ENCODE data around the gene ENO3.
"Not testable (repeated sequence)": the region's sequence is repeated elsewhere in the genome, so short reads cannot be mapped to it uniquely, and the experiment has no call there.

Gene ENO3

GRCh38 chr17:4920351-4921048, 30.4 kb upstream of the ENO3 start:
- H3K27ac ChIP-seq (ENCODE audit: low read depth, low read length) = no peak overlapping the region

DNA sequence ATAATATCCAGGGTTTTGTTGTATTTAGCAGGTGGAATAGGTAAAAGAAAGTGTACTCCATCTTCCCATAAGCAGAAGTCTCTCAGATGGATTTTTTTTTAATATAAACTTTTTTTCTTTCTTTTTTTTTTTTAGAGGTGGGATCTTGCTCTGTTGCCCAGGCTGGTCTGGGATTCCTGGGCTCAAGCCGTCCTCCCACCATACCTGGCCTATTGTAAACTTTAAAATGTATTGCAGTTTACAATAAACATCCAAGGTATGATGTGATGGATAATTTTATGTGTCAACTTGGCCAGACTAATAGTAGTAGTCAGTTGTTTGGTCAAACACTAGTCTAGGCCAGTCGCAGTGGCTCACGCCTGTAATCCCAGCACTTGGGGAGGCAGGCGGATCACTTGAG, 29.6 kb upstream of the ENO3 start:
- Histone ChIP-seq H2AK5ac (ENCODE audit: low read length) (no peak overlapping the region), H3K23ac (ENCODE audit: low read length) (no peak overlapping the region), H3K9ac (ENCODE audit: low read length) (no peak overlapping the region), H3K4me2 (ENCODE audit: low read length) (no peak overlapping the region), H3K79me1 (ENCODE audit: low read length) (no peaks in the 10 kb centered on the region), H2BK5ac (ENCODE audit: low read length) (no peak overlapping the region), H3K4me3 (ENCODE audit: low read length) (no peak overlapping the region), H4K5ac (ENCODE audit: low read length) (no peak overlapping the region), H4K8ac (ENCODE audit: low read depth, low read length) (no peak overlapping the region), H3K18ac (ENCODE audit: low read length) (no peak overlapping the region), H3K4ac (ENCODE audit: low read depth, low read length) (no peak overlapping the region), H3K27me3 (ENCODE audit: insufficient read depth, low read length, poor library complexity) (no peaks in the 10 kb centered on the region), H2BK15ac (replicated peaks; ENCODE audit: low read depth) (no peak overlapping the region), H2BK120ac (ENCODE audit: low read depth, low read length) (no peak overlapping the region), H3K4me1 (ENCODE audit: control insufficient read depth, low read depth, low read length) (no peaks in the 10 kb centered on the region), H3K36me3 (ENCODE audit: control insufficient read depth, insufficient read depth, low read length) (no peaks in the 10 kb centered on the region), H3K79me2 (ENCODE audit: control insufficient read depth, insufficient read depth, low read length) (no peaks in the 10 kb centered on the region), H3K27ac (ENCODE audit: low read depth, low read length) (no peak overlapping the region), H3K56ac (ENCODE audit: low read length) (no peak overlapping the region)
- WGBS (ENCODE audit: extremely low coverage, insufficient coverage, low lambda C conversion rate) = no CpG with 5 or more reads among the region's 4 CpGs
- no peak for DNase-seq

More at GRCh38 chr17:4920351-4921048, 30.4 kb upstream of the ENO3 start:
- Histone ChIP-seq H2BK120ac (ENCODE audit: low read depth, low read length) (no peak overlapping the region), H3K4me1 (ENCODE audit: control insufficient read depth, low read depth, low read length) (no peaks in the 10 kb centered on the region), H3K4me3 (ENCODE audit: low read length) (no peak overlapping the region), H3K79me2 (ENCODE audit: control insufficient read depth, insufficient read depth, low read length) (no peaks in the 10 kb centered on the region), H2BK15ac (replicated peaks; ENCODE audit: low read depth) (no peak overlapping the region), H3K23ac (ENCODE audit: low read length) (no peak overlapping the region), H3K56ac (ENCODE audit: low read length) (no peak overlapping the region), H2AK5ac (ENCODE audit: low read length) (no peak overlapping the region), H2BK5ac (ENCODE audit: low read length) (no peak overlapping the region), H3K9ac (ENCODE audit: low read length) (no peak overlapping the region), H3K79me1 (ENCODE audit: low read length) (no peaks in the 10 kb centered on the region), H3K4me2 (ENCODE audit: low read length) (no peak overlapping the region), H3K36me3 (ENCODE audit: control insufficient read depth, insufficient read depth, low read length) (no peaks in the 10 kb centered on the region), H3K27me3 (ENCODE audit: insufficient read depth, low read length, poor library complexity) (no peaks in the 10 kb centered on the region), H3K18ac (ENCODE audit: low read length) (no peak overlapping the region), H3K4ac (ENCODE audit: low read depth, low read length) (no peak overlapping the region), H4K5ac (ENCODE audit: low read length) (no peak overlapping the region), H4K8ac (ENCODE audit: low read depth, low read length) (no peak overlapping the region)
- no peak for DNase-seq
- no CpG with 5 or more reads among the region's 10 CpGs for WGBS (ENCODE audit: extremely low coverage, insufficient coverage, low lambda C conversion rate)

DNA sequence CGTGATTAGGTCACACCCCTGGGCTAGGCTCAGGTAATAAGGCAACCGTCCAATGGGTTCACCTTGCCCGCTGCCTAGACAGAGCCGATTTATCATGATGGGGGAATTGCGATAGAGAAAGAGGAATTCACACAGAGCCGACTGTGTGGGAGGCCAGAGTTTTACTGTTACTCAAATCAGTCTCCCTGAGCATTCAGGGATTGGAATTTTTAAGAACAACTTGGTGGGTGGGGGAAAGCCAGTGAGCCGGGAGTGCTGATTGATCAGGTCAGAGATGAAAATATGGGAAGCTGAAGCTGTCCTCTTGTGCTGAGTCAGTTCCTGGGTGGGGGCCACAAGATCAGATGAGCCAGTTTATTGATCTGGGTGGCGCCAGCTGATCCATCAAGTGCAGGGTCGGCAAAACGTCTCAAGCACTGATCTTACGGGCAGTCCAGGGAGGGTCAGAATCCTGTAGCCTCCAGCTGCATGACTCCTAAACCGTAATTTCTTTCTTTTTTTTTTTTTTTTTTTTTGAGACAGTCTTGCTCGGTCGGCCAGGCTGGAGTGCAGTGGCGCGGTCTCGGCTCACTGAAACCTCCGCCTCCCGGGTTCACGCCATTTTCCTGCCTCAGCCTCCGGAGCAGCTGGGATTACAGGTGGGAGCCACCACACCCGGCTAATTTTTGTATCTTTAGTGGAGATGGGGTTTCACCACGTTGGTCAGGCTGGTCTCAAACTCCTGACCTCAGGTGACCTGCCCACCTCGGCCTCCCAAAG, 24.2 kb upstream of the ENO3 start:
- no CpG with 5 or more reads among the region's 24 CpGs for WGBS (ENCODE audit: extremely low coverage, insufficient coverage, low lambda C conversion rate)
- H3K4me2 ChIP-seq (ENCODE audit: low read length); H4K8ac ChIP-seq (ENCODE audit: low read depth, low read length); H3K9ac ChIP-seq (ENCODE audit: low read length); H3K18ac ChIP-seq (ENCODE audit: low read length); H3K23ac ChIP-seq (ENCODE audit: low read length); H2BK15ac ChIP-seq (replicated peaks; ENCODE audit: low read depth); H3K4me3 ChIP-seq (ENCODE audit: low read length); H2BK5ac ChIP-seq (ENCODE audit: low read length); H3K79me2 ChIP-seq (ENCODE audit: control insufficient read depth, insufficient read depth, low read length); H3K79me1 ChIP-seq (ENCODE audit: low read length); H3K36me3 ChIP-seq (ENCODE audit: control insufficient read depth, insufficient read depth, low read length); H3K27me3 ChIP-seq (ENCODE audit: insufficient read depth, low read length, poor library complexity); DNase-seq; H3K27ac ChIP-seq (ENCODE audit: low read depth, low read length); H4K5ac ChIP-seq (ENCODE audit: low read length); H3K4me1 ChIP-seq (ENCODE audit: control insufficient read depth, low read depth, low read length); H3K4ac ChIP-seq (ENCODE audit: low read depth, low read length); H3K56ac ChIP-seq (ENCODE audit: low read length); H2BK120ac ChIP-seq (ENCODE audit: low read depth, low read length); H2AK5ac ChIP-seq (ENCODE audit: low read length): not testable (repeated sequence)

DNA sequence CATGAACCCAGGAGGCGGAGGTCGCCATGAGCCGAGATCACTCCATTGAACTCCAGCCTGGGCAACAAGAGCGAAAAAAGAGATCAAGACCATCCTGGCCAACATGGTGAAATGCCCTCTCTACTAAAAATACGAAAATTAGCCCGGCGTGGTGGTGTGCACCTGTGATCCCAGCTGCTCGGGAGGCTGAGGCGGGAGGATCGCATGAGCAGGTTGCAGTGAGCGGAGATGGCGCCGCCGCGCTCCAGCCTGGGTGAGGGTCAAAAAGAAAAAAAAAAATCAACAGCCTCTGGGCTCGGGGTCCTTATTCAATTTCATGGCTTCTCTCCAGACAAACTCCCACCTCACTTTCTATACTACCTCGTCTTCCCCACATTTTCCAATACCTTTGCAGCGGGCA, 22.0 kb upstream of the ENO3 start:
- H2BK15ac ChIP-seq (replicated peaks; ENCODE audit: low read depth) = no peak overlapping the region
- no peaks in the 10 kb centered on the region for H3K4me1 ChIP-seq (ENCODE audit: control insufficient read depth, low read depth, low read length)
- no peak overlapping the region for H4K8ac ChIP-seq (ENCODE audit: low read depth, low read length)
- H3K4me3 ChIP-seq (ENCODE audit: low read length) = no peak overlapping the region
- no peak overlapping the region for H3K18ac ChIP-seq (ENCODE audit: low read length)
- H2AK5ac ChIP-seq (ENCODE audit: low read length) = no peak overlapping the region
- H3K27ac ChIP-seq (ENCODE audit: low read depth, low read length) = no peak overlapping the region
- H3K79me2 ChIP-seq (ENCODE audit: control insufficient read depth, insufficient read depth, low read length) = no peaks in the 10 kb centered on the region
- no peak for DNase-seq
- H2BK5ac ChIP-seq (ENCODE audit: low read length) = no peak overlapping the region
- no peak overlapping the region for H3K56ac ChIP-seq (ENCODE audit: low read length)
- no peaks in the 10 kb centered on the region for H3K79me1 ChIP-seq (ENCODE audit: low read length)
- H3K23ac ChIP-seq (ENCODE audit: low read length) = no peak overlapping the region
- no peak overlapping the region for H2BK120ac ChIP-seq (ENCODE audit: low read depth, low read length)
- no CpG with 5 or more reads among the region's 18 CpGs for WGBS (ENCODE audit: extremely low coverage, insufficient coverage, low lambda C conversion rate)
- H3K36me3 ChIP-seq (ENCODE audit: control insufficient read depth, insufficient read depth, low read length) = no peaks in the 10 kb centered on the region
- no peaks in the 10 kb centered on the region for H3K27me3 ChIP-seq (ENCODE audit: insufficient read depth, low read length, poor library complexity)
- no peak overlapping the region for H3K4ac ChIP-seq (ENCODE audit: low read depth, low read length)
- no peak overlapping the region for H4K5ac ChIP-seq (ENCODE audit: low read length)
- H3K4me2 ChIP-seq (ENCODE audit: low read length) = no peak overlapping the region
- no peak overlapping the region for H3K9ac ChIP-seq (ENCODE audit: low read length)

- H3K9ac ChIP-seq (ENCODE audit: low read length) = no peak within 1 kb of the TSS
- no peak within 1 kb of the TSS for H3K27ac ChIP-seq (ENCODE audit: low read depth, low read length)
- DNase-seq = no peak
- H3K79me2 ChIP-seq (ENCODE audit: control insufficient read depth, insufficient read depth, low read length) = no peaks in the 10 kb centered on the region
- no peak within 1 kb of the TSS for H3K4ac ChIP-seq (ENCODE audit: low read depth, low read length)
- H3K27me3 ChIP-seq (ENCODE audit: insufficient read depth, low read length, poor library complexity) = no peaks in the 10 kb centered on the region
- no peak within 1 kb of the TSS for H4K8ac ChIP-seq (ENCODE audit: low read depth, low read length)
- H2AK5ac ChIP-seq (ENCODE audit: low read length) = no peak within 1 kb of the TSS
- H3K4me3 ChIP-seq (ENCODE audit: low read length) = no peak within 1 kb of the TSS
- no peak within 1 kb of the TSS for H3K23ac ChIP-seq (ENCODE audit: low read length)
- WGBS (ENCODE audit: extremely low coverage, insufficient coverage, low lambda C conversion rate) = no CpG with 5 or more reads among the region's 14 CpGs
- H2BK15ac ChIP-seq (replicated peaks; ENCODE audit: low read depth) = no peak within 1 kb of the TSS
- H2BK5ac ChIP-seq (ENCODE audit: low read length) = no peak within 1 kb of the TSS
- no peaks in the 10 kb centered on the region for H3K79me1 ChIP-seq (ENCODE audit: low read length)
- no peak within 1 kb of the TSS for H3K18ac ChIP-seq (ENCODE audit: low read length)
- no peak within 1 kb of the TSS for H2BK120ac ChIP-seq (ENCODE audit: low read depth, low read length)
- no peak within 1 kb of the TSS for H4K5ac ChIP-seq (ENCODE audit: low read length)
- no peaks in the 10 kb centered on the region for H3K36me3 ChIP-seq (ENCODE audit: control insufficient read depth, insufficient read depth, low read length)
- no peak within 1 kb of the TSS for H3K4me2 ChIP-seq (ENCODE audit: low read length)
- no peaks in the 10 kb centered on the region for H3K4me1 ChIP-seq (ENCODE audit: control insufficient read depth, low read depth, low read length)
- no peak within 1 kb of the TSS for H3K56ac ChIP-seq (ENCODE audit: low read length)
Observed at GRCh38 chr17:4931963-4932362, 19.0 kb upstream of the ENO3 start, which contains the start of gene GP1BA. Gene GP1BA (plus strand): TSS chr17:4932277. CDS start chr17:4932605, 328 bp downstream.

All from mesendoderm (in vitro differentiated cells).